Measurements from ENCODE around the gene HSPBP1. TPM values are rescaled to one million over a fixed set of nuclear protein-coding genes. Genes with fewer than 3 reads are reported as not detected.

HSPBP1 gene
- total RNA-seq, 1 donor from 2014 or later, result 37.8 TPM

- Mint-ChIP-seq H3K4me1 (ENCODE audit: unreplicated experiment) (peaks cover 22% of the 10 kb centered on the region), H3K36me3 (peaks cover 4% of the 10 kb centered on the region), H3K4me3 (no peak overlapping the region), H3K9me3 (no peaks in the 10 kb centered on the region), H3K27me3 (no peaks in the 10 kb centered on the region), H3K27ac (no peak overlapping the region)
- no peak for DNase-seq (ENCODE audit: extremely low spot score, unreplicated experiment)
- no peak for TF ChIP-seq CTCF (conservative IDR thresholded peaks at IDR 0.05)
Observed at GRCh38 chr19:55246462-55247451, 33.2 kb downstream of the HSPBP1 start.

DNA sequence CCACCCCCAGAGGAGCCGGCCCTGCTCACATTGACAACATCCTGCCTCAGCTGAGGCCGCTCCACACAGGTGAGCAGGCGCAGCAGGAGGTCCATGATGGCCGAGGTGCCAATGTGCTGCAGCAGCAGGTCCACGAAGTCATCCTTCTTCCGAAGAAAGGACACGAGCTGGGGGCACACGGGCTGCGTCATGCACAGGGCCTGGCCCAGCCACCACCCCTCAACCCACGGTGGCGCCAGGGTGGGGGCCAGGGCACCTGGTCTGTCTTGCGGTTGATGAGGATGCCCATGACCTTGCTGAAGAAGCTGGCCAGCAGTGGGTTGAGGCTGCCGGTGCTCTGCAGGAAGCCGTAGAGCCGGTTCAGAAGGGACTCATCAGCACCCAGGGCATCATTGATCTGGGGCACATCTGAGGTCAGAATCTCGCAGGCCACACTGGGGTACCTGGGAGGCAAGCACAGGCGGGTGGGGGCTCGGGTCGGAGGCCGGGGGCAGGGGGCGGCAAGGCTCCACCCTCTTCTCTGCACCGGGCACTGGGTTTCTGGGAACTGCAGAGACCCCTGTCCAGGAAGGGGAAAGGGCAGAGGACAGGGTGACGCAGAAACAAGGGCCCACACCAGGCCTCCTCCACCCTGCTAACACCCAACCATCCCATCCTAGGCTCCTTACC lies 34.5 kb downstream of the HSPBP1 start:
- H3K27ac Mint-ChIP-seq, result no peak overlapping the region
- DNase-seq (ENCODE audit: extremely low spot score, unreplicated experiment), result no peak

DNA sequence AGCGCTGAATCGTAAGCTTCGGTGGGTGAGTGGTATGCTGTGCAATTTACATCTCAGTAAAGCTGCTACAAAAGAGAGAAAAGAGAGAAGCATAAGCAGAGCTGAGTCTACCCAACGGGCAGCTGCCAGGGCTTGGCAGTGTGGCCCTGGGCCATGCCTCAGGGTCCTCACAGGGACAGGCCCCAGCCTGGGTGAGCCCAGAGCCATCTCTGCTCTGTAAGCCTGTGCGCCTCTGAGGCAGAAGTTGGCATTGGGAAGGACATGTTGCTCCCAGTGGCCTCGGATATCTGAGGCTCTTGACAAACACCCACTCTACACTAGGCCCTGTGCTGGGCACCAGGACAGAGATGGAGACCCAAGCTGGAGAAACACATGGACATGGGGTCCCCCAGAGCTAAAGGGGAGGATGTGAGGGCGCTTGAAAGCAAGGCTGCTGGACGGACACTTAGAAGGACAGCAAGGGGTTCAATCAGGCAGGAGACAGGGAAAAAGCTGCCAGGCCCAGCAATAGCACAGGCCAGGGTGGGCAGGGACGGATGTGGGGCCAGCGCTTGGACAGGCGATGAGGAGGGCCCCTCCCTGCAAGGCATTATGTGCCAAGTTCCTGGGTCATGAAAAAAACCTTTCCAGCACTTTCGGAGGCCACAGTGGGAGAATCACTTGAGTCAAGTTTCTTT lies 35.8 kb downstream of the HSPBP1 start:
- DNase-seq (ENCODE audit: extremely low spot score, unreplicated experiment), result no peak
- no peaks in the 10 kb centered on the region for H3K9me3 Mint-ChIP-seq
- peaks cover 10% of the 10 kb centered on the region for H3K4me1 Mint-ChIP-seq (ENCODE audit: unreplicated experiment)
- no peak for TF ChIP-seq CTCF (conservative IDR thresholded peaks at IDR 0.05)
- H3K27ac Mint-ChIP-seq, result no peak overlapping the region
- no peaks in the 10 kb centered on the region for H3K27me3 Mint-ChIP-seq
- peaks cover 4% of the 10 kb centered on the region for H3K36me3 Mint-ChIP-seq
- no peak overlapping the region for H3K4me3 Mint-ChIP-seq

More for the DNA sequence above, 34.5 kb downstream of the HSPBP1 start:
- no peaks in the 10 kb centered on the region for H3K27me3 Mint-ChIP-seq
- H3K9me3 Mint-ChIP-seq, result no peaks in the 10 kb centered on the region
- no peak overlapping the region for H3K4me3 Mint-ChIP-seq
- H3K36me3 Mint-ChIP-seq, result peaks cover 4% of the 10 kb centered on the region
- H3K4me1 Mint-ChIP-seq (ENCODE audit: unreplicated experiment), result peaks cover 10% of the 10 kb centered on the region
- no peak for TF ChIP-seq CTCF (conservative IDR thresholded peaks at IDR 0.05)

- Mint-ChIP-seq H3K36me3 (peaks cover 5% of the 10 kb centered on the region), H3K27ac (no peak overlapping the region), H3K4me3 (no peak overlapping the region), H3K4me1 (ENCODE audit: unreplicated experiment) (no peaks in the 10 kb centered on the region), H3K9me3 (no peaks in the 10 kb centered on the region), H3K27me3 (no peaks in the 10 kb centered on the region)
- no peak for DNase-seq (ENCODE audit: extremely low spot score, unreplicated experiment)
- TF ChIP-seq CTCF (conservative IDR thresholded peaks at IDR 0.05), result no peak
Observed at GRCh38 chr19:55242517-55242916, 37.4 kb downstream of the HSPBP1 start.

DNA sequence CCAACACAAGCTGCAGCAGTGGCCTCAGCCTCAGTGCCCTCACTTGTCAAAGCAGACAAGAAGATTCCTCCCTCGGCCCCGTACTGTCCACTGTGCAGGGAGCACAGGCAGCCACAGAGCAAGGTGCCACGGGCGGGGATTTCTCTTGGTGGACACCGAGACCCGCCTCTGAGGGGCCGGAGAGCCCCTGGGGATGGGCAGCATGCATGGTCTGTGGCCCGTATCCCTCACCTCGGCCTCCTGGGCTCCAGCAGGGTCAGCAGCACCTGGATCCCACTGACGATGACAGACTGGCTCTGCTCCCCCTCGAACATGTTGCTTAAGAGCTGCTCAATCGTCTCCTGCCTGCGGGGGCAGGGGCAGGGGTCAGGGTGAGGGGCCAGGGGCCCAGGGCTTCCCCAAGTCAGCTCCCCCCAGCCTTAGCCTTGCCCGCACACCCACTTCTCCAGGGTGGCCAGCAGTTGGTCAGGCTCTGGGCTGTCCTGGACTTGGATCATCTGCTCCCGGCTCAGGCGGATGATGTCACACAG lies 37.9 kb downstream of the HSPBP1 start:
- Mint-ChIP-seq H3K27ac (no peak overlapping the region), H3K36me3 (peaks cover 9% of the 10 kb centered on the region), H3K4me3 (no peak overlapping the region), H3K27me3 (no peaks in the 10 kb centered on the region), H3K4me1 (ENCODE audit: unreplicated experiment) (no peaks in the 10 kb centered on the region), H3K9me3 (no peaks in the 10 kb centered on the region)
- no peak for DNase-seq (ENCODE audit: extremely low spot score, unreplicated experiment)
- no peak for TF ChIP-seq CTCF (conservative IDR thresholded peaks at IDR 0.05)

All from type B pancreatic cell (in vitro differentiated cells).